ENCODE data around the gene HIF1A.
"Not testable (repeated sequence)": the region's sequence is repeated elsewhere in the genome, so short reads cannot be mapped to it uniquely, and the experiment has no call there.

HIF1A gene

GRCh38 chr14:61749867-61750266, 54.6 kb downstream of the HIF1A start:
- DNase-seq: peak; percentile 91

- DNase-seq: peak; percentile 87
Observed at GRCh38 chr14:61750708-61751474, 55.6 kb downstream of the HIF1A start.

DNA sequence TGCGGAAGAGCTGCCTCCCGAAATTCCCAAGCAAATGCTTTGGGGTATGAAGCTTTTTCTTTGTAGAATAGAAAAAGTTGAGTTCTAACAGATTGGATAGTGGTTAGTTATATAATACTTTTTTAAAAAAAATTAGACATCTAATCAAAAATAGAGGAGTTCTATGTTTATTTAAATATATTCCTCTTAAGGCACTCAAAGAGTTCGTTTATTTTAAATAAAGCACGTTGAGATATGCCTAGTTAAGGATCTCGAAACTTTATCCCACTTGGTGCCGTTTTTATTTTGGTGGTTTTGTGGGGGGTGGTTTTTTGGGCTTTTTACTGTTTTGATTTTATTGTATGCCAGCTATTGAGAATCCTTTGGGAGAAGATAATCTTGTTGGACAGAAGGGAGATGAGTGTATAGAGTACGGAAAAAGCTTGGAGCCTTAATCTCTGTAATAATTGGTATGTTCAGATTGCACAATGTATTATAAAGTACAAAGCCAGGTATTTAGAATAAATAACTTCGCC, 56.2 kb downstream of the HIF1A start:
- DNase-seq: no peak

GRCh38 chr14:61752626-61753025, 57.3 kb downstream of the HIF1A start:
- no peak for DNase-seq

DNA sequence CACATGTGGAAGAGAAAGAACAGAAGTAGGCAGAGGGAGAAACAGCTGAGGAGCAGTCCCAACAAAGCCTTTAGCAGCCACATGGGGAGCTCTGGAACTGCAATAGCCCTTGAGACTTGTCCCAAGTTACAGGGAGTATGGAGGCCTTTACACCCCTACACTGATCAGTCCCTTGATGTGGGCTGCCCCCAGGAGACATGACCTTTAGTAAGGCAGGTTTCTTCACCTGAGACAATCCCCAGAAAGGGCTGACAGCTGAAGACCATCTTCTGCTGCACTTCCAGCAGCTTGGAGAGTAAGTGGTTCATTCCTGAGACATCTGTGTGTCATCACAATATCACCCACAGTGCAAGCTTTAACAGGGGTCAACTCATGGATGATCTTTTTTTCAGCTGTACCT, 58.3 kb downstream of the HIF1A start:
- DNase-seq: no peak

GRCh38 chr14:61754627-61755381, 59.5 kb downstream of the HIF1A start:
- DNase-seq: no peak

DNA sequence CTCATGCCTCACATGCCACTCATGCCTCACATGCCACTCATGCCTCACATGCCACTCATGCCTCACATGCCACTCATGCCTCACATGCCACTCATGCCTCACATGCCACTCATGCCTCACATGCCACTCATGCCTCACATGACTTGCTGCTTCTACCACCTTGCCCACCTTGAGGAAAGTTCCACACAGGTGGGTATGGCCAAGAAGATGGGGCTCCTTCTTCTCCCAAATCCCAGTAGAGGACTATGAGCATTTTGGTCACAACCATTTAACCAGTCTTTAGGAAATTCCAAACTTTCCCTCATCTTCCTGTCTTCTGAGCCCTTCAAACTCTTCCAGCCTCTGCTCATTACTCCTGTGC, 60.0 kb downstream of the HIF1A start:
- DNase-seq: not testable (repeated sequence)

DNA sequence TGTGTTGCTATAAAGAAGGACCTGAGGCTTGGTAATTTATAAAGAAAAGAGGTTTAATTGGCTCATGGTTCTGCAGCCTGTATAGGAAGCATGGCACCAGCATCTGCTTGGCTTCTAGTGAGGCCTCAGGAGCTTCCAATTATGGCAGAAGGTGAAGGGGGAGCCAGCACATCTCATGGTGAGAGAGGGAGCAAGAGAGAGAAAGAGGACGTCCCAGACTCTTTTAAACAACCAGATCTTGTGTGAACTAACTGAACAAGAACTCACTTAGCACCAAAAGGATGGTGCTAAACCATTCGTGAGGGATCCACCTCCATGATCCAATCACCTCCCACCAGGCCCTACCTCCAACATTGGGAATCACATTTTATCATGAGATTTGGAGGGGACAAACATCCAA, 60.8 kb downstream of the HIF1A start:
- DNase-seq: no peak

GRCh38 chr14:61759878-61760277, 64.6 kb downstream of the HIF1A start:
- DNase-seq: no peak

DNA sequence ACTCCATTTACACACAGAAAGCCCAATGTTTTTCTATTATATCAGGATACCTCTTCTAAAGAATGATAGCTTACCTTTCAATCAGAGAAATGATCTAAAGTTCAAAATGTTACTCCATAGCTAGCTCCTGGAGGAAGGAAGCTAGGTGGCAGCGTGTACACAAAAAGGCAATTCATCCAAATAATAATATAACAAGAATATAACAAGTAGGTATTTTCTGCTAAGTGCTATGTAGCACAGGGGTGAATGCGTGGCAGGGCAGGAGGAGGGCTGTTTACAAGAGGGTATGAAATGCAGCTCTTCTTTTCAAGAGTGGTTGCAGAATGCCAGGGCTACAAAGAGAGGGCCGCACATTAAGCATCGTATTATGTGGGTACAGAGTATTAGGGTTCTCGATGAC, 66.2 kb downstream of the HIF1A start:
- no peak for DNase-seq

- peak; percentile 98 for DNase-seq
Observed at GRCh38 chr14:61761959-61762786, 66.9 kb downstream of the HIF1A start, which contains the start of gene SNAPC1. Gene SNAPC1 (plus strand): TSS chr14:61762420. CDS start chr14:61762461, 41 bp downstream.

GRCh38 chr14:61764342-61765122, 69.2 kb downstream of the HIF1A start:
- DNase-seq: no peak

GRCh38 chr14:61765225-61765943, 70.1 kb downstream of the HIF1A start:
- no peak for DNase-seq

GRCh38 chr14:61766151-61766550, 70.8 kb downstream of the HIF1A start:
- no peak for DNase-seq

DNA sequence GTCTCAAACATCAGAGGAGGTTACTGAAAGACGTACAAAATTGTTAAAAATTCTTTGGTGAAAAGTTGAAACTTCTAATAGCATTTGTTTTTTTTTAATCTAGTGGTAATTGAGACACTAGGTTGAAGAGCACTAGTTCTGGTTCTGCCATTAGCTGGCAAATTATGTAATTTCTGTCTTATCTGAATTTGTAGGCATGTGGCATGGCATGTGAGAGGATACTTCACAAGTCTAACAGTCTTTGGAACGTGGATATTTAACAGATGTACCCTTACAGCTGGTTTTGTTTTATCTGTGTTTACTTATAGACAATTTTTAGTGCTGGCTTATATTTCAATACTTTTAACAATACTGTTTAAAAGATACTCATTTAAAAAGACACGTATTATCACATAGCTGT, 72.9 kb downstream of the HIF1A start:
- no peak for DNase-seq

- no peak for DNase-seq
Observed at GRCh38 chr14:61769893-61770292, 74.6 kb downstream of the HIF1A start.

GRCh38 chr14:61774861-61775260, 79.5 kb downstream of the HIF1A start:
- DNase-seq: no peak

DNA sequence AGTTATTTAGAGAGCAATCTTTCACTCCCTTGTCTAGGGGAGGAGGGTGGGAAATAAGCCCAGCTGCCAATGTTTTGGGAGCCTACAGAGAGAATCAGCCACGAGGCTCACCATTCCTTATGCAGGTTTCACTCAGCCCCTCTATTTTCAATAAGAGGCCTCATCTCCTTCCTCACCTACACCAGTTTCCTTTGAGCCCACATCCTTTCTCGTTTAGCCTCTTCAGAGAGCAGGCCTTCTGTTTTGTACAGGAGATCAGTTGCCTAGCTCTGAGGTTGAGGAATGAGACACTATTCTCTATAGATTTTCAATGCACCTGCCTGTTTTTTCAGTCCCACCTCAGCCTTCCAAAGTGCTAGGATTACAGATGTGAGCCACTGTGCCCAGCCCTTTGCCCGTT, 84.8 kb downstream of the HIF1A start:
- no peak for DNase-seq

- DNase-seq: no peak
Observed at GRCh38 chr14:61797309-61797708, 102.0 kb downstream of the HIF1A start.

All from NCI-H510A treated with DMSO at 0.1 percent for 48 hours (cell line).